ENCODE results near the gene GPR108.

Gene GPR108

GRCh38 chr19:6720369-6721137 is 16.8 kb downstream of the GPR108 start, which contains the start of gene C3:
Gene C3, minus strand, starts transcription at chr19:6720650. Its CDS starts 61 bp downstream, at chr19:6720589.
- no peak within 1 kb of the TSS for H3K4me3 Mint-ChIP-seq
- TF ChIP-seq CTCF (IDR thresholded peaks at IDR 0.05) = no peak
- peaks cover 36% of the 10 kb centered on the region for H3K4me1 Mint-ChIP-seq
- no peaks in the 10 kb centered on the region for H3K36me3 Mint-ChIP-seq (ENCODE audit: low read depth)
- peaks cover 39% of the 10 kb centered on the region for H3K27me3 Mint-ChIP-seq (ENCODE audit: low read depth, poor library complexity)
- H3K27ac Mint-ChIP-seq = peak within 1 kb of the TSS; percentile 19
- DNase-seq = no peak
- H3K9me3 Mint-ChIP-seq = no peaks in the 10 kb centered on the region

GRCh38 chr19:6719992-6720368 is 17.4 kb downstream of the GPR108 start:
- no peak for TF ChIP-seq CTCF (IDR thresholded peaks at IDR 0.05)
- no peak overlapping the region for H3K27ac Mint-ChIP-seq
- H3K4me3 Mint-ChIP-seq = no peak overlapping the region
- DNase-seq = no peak
- no peaks in the 10 kb centered on the region for H3K9me3 Mint-ChIP-seq
- no peaks in the 10 kb centered on the region for H3K36me3 Mint-ChIP-seq (ENCODE audit: low read depth)
- peaks cover 37% of the 10 kb centered on the region for H3K27me3 Mint-ChIP-seq (ENCODE audit: low read depth, poor library complexity)
- H3K4me1 Mint-ChIP-seq = peaks cover 34% of the 10 kb centered on the region

GRCh38 chr19:6719540-6719861 is 17.9 kb downstream of the GPR108 start:
- peaks cover 30% of the 10 kb centered on the region for H3K4me1 Mint-ChIP-seq
- no peaks in the 10 kb centered on the region for H3K9me3 Mint-ChIP-seq
- H3K36me3 Mint-ChIP-seq (ENCODE audit: low read depth) = no peaks in the 10 kb centered on the region
- TF ChIP-seq CTCF (IDR thresholded peaks at IDR 0.05) = no peak
- H3K27ac Mint-ChIP-seq = peak overlapping the region; percentile 19
- no peak for DNase-seq
- peaks cover 34% of the 10 kb centered on the region for H3K27me3 Mint-ChIP-seq (ENCODE audit: low read depth, poor library complexity)
- H3K4me3 Mint-ChIP-seq = no peak overlapping the region

- Mint-ChIP-seq H3K9me3 (no peaks in the 10 kb centered on the region), H3K27me3 (ENCODE audit: low read depth, poor library complexity) (peaks cover 34% of the 10 kb centered on the region), H3K27ac (no peak overlapping the region), H3K36me3 (ENCODE audit: low read depth) (no peaks in the 10 kb centered on the region), H3K4me1 (peaks cover 29% of the 10 kb centered on the region), H3K4me3 (no peak overlapping the region)
- DNase-seq = peak; percentile 40
- TF ChIP-seq CTCF (IDR thresholded peaks at IDR 0.05) = no peak
These were observed 18.4 kb downstream of the GPR108 start for GRCh38 chr19:6718741-6719539.

GRCh38 chr19:6718111-6718740 is 19.2 kb downstream of the GPR108 start:
- Mint-ChIP-seq H3K4me3 (no peak overlapping the region), H3K36me3 (ENCODE audit: low read depth) (no peaks in the 10 kb centered on the region)
- TF ChIP-seq CTCF (IDR thresholded peaks at IDR 0.05) = no peak

More at GRCh38 chr19:6718111-6718740, 19.2 kb downstream of the GPR108 start:
- Mint-ChIP-seq H3K4me1 (peaks cover 22% of the 10 kb centered on the region), H3K9me3 (no peaks in the 10 kb centered on the region), H3K27me3 (ENCODE audit: low read depth, poor library complexity) (peaks cover 32% of the 10 kb centered on the region), H3K27ac (no peak overlapping the region)
- no peak for DNase-seq

Data from nephron progenitor cell (in vitro differentiated cells).